Bone marrow (tissue), 2 donors: ENCODE measurements around the gene ARPC1A.

ENCODE experiments used
- DNase-seq, 2 donors: peaks; one replicate each; lab custom pipeline; 2025; lab: John Stamatoyannopoulos, UW

Gene ARPC1A

GRCh38 chr7:99390941-99391602 is 65.4 kb downstream of the ARPC1A start:
- DNase-seq, result no peak

- DNase-seq, result no peak
These were observed 66.3 kb downstream of the ARPC1A start for GRCh38 chr7:99392046-99392445.

DNA sequence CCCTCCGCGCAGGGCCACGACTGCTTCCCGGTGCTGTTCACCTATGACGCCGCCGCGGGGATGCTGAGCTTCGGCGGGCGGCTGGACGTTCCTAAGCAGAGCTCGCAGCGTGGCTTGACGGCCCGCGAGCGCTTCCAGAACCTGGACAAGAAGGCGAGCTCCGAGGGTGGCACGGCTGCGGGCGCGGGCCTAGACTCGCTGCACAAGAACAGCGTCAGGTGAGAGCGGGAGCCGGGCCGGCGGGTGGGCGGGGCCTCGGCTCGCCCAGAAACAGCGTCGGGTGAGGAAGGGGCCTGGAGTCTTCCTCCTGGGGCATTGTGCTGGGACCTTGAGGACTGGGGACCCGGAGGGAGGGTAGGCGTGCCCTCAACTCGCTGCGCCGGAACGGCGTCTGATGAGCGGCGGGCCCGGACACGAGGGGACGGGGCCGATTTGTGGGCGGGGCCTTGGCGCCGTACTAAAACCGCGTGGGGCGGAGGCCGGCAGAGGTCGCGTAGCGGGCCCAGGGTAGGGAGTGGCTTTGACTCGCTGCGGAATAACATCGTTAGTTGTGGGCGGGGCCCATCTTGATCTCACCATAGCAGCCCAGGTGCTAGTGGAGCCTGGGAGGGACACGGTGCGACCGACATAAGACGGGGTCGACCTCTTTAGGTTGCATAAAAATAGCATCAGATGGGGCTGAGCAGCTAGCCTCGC is 67.1 kb downstream of the ARPC1A start:
- DNase-seq, result no peak

GRCh38 chr7:99393355-99394187 is 67.9 kb downstream of the ARPC1A start:
- DNase-seq, result no peak

DNA sequence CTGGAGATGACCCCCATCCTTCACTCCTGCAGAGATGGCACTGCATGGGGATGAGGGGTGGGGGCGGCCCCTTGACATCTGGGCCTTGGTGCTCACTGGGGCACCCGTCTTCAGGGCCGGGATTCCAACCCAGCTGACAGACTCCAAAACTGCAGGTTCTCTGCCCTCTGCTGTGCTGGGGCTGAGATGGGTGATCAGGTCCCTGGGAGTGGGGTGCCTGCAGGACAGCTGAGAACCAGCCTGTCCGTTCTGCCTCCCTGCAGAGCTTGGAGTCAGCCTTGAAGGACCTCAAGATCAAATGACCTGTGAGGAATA is 68.4 kb downstream of the ARPC1A start:
- no peak for DNase-seq

DNA sequence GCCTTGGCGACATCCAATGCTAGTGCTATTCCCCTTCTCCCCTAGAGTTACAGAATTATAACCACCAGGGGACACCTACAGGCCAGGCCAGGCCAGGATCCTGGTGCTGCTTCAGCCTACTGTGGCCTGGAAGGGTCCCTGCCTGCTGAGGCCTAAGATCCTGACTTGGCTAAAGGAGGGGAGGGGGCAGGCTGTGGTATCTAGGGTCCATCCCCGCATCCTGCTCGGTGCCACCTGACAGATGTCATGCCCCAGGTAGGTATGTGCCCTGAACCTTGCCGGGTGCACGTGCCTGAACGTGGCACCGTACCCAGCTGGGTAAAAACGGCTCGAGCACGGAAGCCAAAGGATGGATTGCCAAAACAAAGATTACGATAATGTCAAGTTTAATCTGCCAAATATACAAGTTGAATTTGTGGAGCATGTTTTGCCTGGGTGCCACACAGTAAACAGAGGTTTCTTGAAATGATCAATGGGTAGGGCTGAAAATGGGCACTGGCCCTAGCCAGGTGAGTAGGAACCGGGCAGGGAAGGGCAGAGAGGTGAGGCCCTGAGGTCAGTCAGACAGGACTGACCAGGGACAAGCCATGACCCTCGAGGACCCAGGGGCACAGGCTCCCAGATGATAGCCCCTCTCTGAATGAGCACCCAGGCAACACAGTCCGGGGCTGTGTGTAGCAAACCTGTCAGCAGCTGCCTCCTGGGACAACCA is 70.1 kb downstream of the ARPC1A start:
- no peak for DNase-seq

DNA sequence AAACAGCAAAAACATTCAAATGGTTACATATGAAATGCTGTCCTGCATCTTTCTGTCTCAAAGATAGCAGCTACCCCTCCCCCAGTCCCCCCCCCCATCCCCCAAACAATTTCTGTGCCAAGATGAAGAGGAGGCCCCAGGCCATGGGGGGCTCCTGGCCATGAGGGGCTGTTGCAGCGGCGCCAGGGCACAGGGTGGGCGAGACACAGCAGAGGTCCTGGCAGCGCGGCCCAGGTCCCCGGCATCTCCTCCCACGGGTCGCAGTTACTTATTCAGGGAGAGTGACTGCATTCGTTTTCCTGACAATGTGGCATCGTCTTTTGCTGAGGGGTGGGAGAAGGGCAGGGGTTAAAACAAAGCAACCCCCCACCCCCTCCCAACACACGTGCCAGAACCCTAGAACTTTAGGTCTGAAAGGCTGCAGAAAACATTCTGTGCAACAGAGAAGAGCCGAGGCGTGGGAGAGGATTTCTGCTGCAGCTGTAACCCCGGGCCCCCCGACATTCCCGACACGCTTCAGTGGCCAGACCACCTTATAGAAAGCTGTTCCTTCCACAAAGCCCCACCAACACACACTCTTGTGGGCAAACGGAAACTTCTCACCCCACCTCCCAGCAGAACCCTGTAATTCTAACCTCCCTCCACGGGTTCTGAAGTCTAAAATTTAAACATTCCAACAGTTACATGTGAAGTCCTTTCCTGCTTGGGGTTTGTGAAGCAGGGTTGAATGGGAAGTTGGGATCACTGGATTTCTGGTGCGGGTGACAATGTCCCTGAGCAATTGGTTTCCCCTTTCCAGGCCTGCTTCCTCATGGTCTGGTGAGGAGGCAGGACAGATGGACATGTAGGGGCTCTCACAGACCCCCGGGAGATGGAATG is 71.0 kb downstream of the ARPC1A start:
- no peak for DNase-seq

- DNase-seq, result no peak
These were observed 71.7 kb downstream of the ARPC1A start for GRCh38 chr7:99397297-99397983.

GRCh38 chr7:99398891-99399445 is 73.3 kb downstream of the ARPC1A start:
- DNase-seq, result no peak

- DNase-seq, result no peak
These were observed 73.9 kb downstream of the ARPC1A start for GRCh38 chr7:99399597-99399996.

DNA sequence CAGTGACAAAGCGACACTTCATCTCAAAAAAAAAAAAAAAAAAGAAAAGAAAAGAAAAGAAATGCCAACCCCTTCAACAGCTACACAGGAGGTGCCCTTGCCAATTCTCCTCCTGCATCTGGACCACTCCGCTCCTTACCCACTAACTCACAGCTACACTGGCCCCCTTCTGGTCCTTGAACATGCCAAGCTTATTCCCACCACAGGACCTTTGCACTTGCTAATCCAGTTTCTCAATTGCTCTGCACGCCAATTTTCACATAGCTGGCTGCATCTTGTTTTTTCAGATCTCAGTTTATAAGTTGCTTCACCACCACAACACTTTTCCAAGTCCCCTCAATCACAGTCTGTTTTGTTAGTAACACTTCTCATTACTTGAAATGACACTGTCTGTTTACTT is 77.2 kb downstream of the ARPC1A start:
- DNase-seq, result no peak

- no peak for DNase-seq
These were observed 78.1 kb downstream of the ARPC1A start for GRCh38 chr7:99403764-99404163.

GRCh38 chr7:99404235-99404976 is 78.7 kb downstream of the ARPC1A start:
- no peak for DNase-seq

DNA sequence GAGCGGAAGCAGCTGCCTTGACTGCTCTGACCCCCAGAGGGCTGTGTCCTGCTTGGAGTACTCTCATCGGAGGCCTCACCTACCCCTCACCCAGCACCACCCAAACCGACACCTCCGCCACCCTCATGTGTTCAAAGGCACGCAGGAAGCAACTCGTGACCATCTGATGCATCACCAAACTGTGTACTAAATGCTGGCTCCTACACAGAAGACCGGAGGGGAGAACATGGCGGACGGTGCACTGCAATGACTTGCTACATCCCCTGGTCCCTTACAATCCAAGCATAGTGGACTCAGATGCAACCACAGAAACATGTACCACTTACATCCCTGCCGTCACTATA is 79.3 kb downstream of the ARPC1A start:
- DNase-seq, result no peak

GRCh38 chr7:99406557-99406956 is 80.9 kb downstream of the ARPC1A start:
- no peak for DNase-seq

DNA sequence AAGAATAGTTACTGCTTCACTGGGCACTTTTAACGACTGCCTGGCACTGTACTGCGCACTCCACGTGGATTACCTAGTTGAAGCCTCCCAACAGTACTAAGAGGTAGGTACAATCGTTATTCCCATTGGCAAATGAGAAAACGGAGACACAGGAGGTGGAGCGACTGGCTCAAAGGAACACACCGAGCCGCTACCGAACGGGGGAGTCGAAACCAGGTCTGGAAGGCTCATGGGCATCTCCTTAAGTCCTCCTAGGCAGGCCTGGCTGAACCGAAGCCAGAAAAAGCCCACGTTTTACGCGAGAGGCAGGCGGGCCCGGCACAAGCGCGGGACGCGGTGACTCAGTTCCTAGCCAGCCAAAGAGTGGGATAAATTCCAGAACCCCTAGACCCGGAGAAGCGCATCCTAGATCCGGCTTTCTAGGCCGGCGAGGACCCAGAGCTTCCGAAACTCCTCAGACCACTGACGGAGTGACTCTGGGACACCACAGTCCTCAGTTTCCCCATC is 82.2 kb downstream of the ARPC1A start:
- peak in 1 of 2 donors; percentile 61 for DNase-seq

- DNase-seq, result peak; percentile 91 to 97
These were observed 82.9 kb downstream of the ARPC1A start, which contains the start of the genes BUD31 and PDAP1 for GRCh38 chr7:99408379-99409191. Gene BUD31, plus strand, starts transcription at chr7:99408969. Its CDS starts 2,124 bp downstream, at chr7:99411093. Gene PDAP1, minus strand, starts transcription at chr7:99408597. Its CDS starts 49 bp downstream, at chr7:99408548.

DNA sequence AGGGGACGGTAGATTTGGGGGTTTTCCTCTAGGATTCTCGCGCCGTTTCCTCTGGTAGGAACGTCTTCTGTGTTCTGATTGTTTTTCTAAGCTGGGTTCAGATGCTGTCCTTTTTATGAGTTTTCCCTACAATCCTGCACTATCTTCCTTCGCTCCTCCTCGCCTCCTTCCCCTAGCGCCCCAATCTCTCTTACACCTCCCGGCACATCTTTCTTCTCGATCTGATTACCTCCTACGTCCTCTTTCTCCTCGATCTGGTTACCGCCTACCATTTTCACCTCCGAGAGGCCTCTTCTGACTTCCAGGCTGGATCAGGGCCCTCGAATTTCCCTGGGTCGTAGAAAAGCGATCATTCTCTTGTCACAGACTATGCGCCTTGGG is 83.5 kb downstream of the ARPC1A start:
- no peak for DNase-seq

DNA sequence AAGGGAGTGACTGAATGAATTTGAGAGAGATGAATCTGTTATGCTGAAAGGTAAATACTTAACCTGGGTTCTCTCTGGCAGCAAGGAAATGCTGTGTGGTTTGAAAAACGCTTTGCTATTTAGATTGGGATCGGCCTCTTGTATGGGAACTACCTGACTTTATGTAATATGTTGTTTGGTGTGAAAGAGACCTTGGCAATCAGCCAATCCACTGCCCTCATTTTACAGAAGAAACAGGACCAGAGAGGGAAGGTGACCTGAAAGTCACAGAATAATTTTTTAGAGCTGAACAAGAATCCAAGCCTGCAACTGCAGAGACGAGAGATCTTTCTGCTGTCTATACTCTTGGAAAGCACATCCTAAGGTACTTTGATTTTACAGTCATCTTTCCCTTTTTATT is 84.1 kb downstream of the ARPC1A start:
- DNase-seq, result no peak
